ENCODE results near the gene MYO15A.

Gene MYO15A

DNA sequence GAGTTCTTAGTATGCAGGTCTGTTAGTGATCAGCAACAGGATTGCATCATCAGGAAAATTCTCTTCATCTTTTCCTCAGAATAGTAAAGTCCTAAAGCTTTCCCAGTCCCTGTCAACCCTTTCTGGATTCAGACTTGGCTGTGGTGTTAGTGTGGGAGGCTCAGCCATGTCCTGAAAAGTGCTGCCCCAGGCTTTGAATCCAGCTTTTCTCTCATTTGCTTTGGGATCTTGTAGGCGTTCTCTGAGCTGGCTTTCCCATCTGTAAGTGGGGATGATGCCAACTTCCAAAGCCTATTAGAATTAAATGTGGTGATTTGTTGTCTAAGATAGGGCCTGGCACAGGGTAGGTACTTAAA lies 78.0 kb downstream of the MYO15A start:
- Histone ChIP-seq H3K4me1 (peaks cover 0 to 74% (median 67%) of the 10 kb centered on the region in 4 donors), H3K27ac (peak overlapping the region; percentile 98 to 100), H3K36me3 (peaks cover 0 to 18% (median 0%) of the 10 kb centered on the region in 3 donors), H3K9me3 (no peaks in the 10 kb centered on the region), H3K27me3 (no peaks in the 10 kb centered on the region), H3K4me3 (peak overlapping the region; percentile 88 to 99)
- intact Hi-C loops (cut with DNase I; ENCODE audit: low total_unique reads), result no loop called here
- DNase-seq, result no peak
- TF ChIP-seq, protein P1, sequence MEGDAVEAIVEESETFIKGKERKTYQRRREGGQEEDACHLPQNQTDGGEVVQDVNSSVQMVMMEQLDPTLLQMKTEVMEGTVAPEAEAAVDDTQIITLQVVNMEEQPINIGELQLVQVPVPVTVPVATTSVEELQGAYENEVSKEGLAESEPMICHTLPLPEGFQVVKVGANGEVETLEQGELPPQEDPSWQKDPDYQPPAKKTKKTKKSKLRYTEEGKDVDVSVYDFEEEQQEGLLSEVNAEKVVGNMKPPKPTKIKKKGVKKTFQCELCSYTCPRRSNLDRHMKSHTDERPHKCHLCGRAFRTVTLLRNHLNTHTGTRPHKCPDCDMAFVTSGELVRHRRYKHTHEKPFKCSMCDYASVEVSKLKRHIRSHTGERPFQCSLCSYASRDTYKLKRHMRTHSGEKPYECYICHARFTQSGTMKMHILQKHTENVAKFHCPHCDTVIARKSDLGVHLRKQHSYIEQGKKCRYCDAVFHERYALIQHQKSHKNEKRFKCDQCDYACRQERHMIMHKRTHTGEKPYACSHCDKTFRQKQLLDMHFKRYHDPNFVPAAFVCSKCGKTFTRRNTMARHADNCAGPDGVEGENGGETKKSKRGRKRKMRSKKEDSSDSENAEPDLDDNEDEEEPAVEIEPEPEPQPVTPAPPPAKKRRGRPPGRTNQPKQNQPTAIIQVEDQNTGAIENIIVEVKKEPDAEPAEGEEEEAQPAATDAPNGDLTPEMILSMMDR (IDR thresholded peaks at IDR 0.05), result no peak

DNA sequence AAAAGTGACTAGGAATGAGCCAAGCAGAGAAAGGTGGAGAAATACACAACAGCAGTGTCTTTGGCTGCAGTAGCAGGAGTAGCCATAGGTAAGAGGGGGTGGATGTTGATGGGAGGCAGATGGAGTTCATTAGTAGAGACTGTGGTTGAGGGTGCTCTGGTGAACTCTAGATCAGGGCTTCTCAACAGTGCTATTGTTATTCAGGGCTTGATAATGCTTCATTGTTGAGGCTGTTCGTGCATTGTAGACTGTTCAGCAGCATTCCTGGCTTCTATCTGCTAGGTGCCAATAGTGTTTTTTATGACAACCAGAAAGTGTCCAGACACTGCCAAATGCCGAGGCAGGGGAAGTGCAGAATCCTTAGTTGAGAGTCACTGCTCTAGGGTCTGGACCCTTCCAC lies 78.7 kb downstream of the MYO15A start:
- peaks cover 0 to 74% (median 68%) of the 10 kb centered on the region in 4 donors for H3K4me1 ChIP-seq
- intact Hi-C loops (cut with DNase I; ENCODE audit: low total_unique reads), result no loop called here
- peak overlapping the region; percentile 88 to 99 for H3K4me3 ChIP-seq
- H3K36me3 ChIP-seq, result peaks cover 0 to 18% (median 0%) of the 10 kb centered on the region in 3 donors
- H3K9me3 ChIP-seq, result no peaks in the 10 kb centered on the region
- peak overlapping the region; percentile 98 to 100 for H3K27ac ChIP-seq
- no peaks in the 10 kb centered on the region for H3K27me3 ChIP-seq
- TF ChIP-seq, protein P1 (IDR thresholded peaks at IDR 0.05), result no peak
- no peak for DNase-seq

DNA sequence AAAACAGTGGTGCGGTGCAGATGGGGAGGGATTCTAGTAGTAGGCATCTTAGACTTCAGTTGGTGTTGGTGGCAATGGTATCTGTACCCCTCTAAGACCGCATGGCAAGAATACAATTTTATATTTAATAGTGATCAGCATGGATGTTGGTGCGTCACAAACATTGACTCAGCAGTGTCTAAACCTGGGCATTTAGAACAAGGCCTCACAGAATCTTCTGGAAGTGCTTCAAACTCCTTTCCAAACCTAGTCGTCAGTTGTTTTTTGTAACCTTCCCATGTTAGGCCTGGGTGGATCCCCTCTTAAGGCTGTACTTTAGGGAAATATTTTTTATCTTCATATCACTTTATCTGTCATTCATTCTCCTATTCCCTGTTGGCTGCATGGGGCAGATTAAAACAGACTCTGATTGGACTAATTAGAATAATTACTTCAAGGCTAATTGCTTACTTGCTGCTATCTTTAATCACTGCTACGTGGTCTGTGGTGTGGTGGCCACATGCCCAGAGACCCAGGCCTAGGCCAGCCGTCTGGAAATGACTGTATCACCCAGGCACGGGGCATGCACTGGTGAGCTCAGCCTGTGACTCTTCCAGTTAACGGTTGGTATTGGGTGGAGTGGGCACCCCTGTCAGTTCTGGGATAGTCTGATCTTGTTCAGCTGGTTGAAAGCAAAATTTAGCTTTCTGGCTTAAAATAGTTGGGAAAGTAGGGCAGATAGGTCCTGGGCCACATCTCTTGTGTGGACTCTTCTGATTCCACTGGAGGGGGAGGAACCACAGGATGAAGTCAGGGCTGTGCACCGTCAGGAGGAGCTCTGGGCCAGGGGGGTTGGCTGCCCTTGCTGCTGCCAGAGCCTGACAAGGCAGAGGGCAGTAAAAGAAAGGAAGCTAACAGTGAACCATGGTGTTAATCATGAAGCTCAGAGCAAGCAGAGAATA lies 79.5 kb downstream of the MYO15A start:
- no peak for DNase-seq
- H3K4me3 ChIP-seq, result peak overlapping the region; percentile 88 to 99
- TF ChIP-seq, protein P1 (IDR thresholded peaks at IDR 0.05), result no peak
- H3K9me3 ChIP-seq, result no peaks in the 10 kb centered on the region
- intact Hi-C loops (cut with DNase I; ENCODE audit: low total_unique reads), result no loop called here
- H3K27ac ChIP-seq, result peak overlapping the region; percentile 98 to 100
- H3K4me1 ChIP-seq, result peaks cover 0 to 78% (median 70%) of the 10 kb centered on the region in 4 donors
- no peaks in the 10 kb centered on the region for H3K27me3 ChIP-seq
- H3K36me3 ChIP-seq, result peaks cover 0 to 18% (median 0%) of the 10 kb centered on the region in 3 donors

DNA sequence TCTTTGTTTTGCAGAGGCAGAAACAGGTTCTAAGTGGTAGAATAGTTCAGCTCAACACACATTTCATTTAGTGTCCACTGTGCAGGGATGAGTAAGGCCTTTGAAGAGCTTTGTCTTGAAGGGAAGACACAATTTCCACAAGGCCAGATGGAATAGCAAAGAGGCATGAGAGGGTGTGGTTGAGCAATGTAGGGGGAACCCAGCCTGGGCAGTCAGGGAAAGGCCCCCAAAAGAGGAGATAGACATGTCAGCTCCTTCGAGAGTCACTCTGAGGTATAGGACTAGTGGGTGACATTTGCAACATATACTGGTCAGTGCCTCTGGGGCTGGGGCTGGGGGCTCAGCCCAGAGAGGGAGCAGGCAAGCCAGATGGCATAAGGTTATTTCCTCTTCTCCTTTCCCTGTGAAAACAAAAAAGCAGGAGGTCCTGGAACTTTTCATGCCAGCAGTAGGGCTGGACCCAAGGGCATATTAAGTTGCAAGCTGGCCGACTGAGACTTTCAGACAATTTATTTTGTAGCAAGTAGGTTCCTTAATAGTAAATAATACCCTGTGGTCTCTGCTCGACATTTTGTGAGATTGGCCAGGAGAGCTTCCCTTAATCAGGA lies 82.2 kb downstream of the MYO15A start:
- Histone ChIP-seq H3K4me3 (peak overlapping the region in 1 of 2 donors; percentile 3), H3K27me3 (no peaks in the 10 kb centered on the region), H3K4me1 (peaks cover 0 to 87% (median 74%) of the 10 kb centered on the region in 4 donors), H3K27ac (peak overlapping the region; percentile 5 to 48), H3K36me3 (peaks cover 5 to 35% (median 14%) of the 10 kb centered on the region in 3 donors), H3K9me3 (no peaks in the 10 kb centered on the region)
- intact Hi-C loops (cut with DNase I; ENCODE audit: low total_unique reads), result no loop called here
- TF ChIP-seq, protein P1 (IDR thresholded peaks at IDR 0.05), result no peak
- no peak for DNase-seq

DNA sequence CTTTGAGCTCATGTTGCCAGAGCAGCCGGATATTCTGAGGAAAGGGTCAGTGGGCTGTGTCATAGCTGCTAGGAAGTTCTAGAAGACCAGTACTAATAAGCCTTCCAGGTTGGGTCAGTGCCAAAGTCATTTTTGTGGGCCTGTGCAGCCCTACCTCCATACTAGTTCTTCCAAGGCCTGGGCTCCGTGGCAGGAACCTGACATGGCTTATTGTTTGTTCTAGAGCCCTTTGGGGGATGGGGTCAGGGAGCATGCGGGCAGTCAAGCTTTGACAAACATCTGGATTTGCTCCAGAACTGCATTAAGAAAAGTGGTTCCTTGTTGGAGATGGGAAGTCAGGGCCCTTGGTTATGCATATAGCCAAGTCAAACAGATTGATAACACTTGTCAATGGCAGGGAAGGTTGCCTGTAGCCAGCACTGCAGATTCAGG lies 82.7 kb downstream of the MYO15A start:
- Histone ChIP-seq H3K4me1 (peaks cover 0 to 82% (median 69%) of the 10 kb centered on the region in 4 donors), H3K9me3 (no peaks in the 10 kb centered on the region), H3K27me3 (no peaks in the 10 kb centered on the region), H3K4me3 (peak overlapping the region in 1 of 2 donors; percentile 3), H3K36me3 (peaks cover 11 to 40% (median 19%) of the 10 kb centered on the region in 3 donors), H3K27ac (peak overlapping the region; percentile 5 to 48)
- TF ChIP-seq, protein P1 (IDR thresholded peaks at IDR 0.05), result no peak
- DNase-seq, result no peak
- intact Hi-C loops (cut with DNase I; ENCODE audit: low total_unique reads), result no loop called here
